ENCODE data around the gene SPI1. TPM values are rescaled to one million over a fixed set of nuclear protein-coding genes. Genes with fewer than 3 reads are reported as not detected.
A peak's percentile ranks its signal among the peaks of the same experiment; 100 is the strongest.

Gene SPI1
- total RNA-seq, 2 donors from 2014 or later: not detected

DNA sequence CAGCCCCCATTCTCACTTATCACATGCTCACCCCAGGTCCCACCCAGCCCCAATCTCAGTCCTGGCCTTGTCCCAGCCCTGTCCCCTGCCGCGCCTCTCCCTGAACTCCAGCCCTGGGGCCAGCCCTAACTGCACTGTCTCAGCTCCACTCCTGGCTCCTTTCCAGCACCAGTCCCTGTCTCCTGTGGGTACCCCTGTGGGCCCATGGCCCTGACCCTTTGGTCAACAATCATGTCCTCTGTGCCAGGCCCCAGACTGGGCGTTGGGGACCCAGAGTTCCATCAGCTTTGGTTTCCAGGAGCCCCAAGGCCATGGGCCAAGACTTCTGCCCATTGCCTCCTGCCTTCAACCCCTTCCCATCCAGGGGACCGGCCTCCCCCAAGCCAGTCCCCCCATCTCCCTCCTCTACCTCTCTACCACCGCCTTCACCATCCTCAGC, 757 bp downstream of the SPI1 start:
- no peak for DNase-seq
- H3K9me3 Mint-ChIP-seq: no peaks in the 10 kb centered on the region
- Histone ChIP-seq H3K36me3 (ENCODE audit: control insufficient read depth, insufficient read depth, low read length) (no peaks in the 10 kb centered on the region), H3K27me3 (ENCODE audit: control insufficient read depth, insufficient read depth, low read length, poor library complexity, severe bottlenecking) (no peaks in the 10 kb centered on the region), H3K4me1 (ENCODE audit: control insufficient read depth, insufficient read depth, low read length) (no peaks in the 10 kb centered on the region), H3K9me3 (ENCODE audit: control insufficient read depth, low read length) (no peaks in the 10 kb centered on the region), H3K4me3 (ENCODE audit: low read length) (no peak overlapping the region), H3K9ac (ENCODE audit: extremely low read depth, low read length, poor library complexity, severe bottlenecking) (no peak overlapping the region), H3K27ac (ENCODE audit: low read depth, low read length) (no peak overlapping the region)
- H3K27me3 Mint-ChIP-seq (ENCODE audit: insufficient read depth): no peaks in the 10 kb centered on the region
- no peaks in the 10 kb centered on the region for H3K36me3 Mint-ChIP-seq (ENCODE audit: low read depth)
- H3K27ac Mint-ChIP-seq: no peak overlapping the region
- H3K4me3 Mint-ChIP-seq: no peak overlapping the region
- WGBS, 2 experiments (ENCODE audit: insufficient coverage in 1 of 2, insufficient read length in 1 of 2): 89 to 100% methylated on average over 3 to 5 of the region's 5 CpGs
- TF ChIP-seq, protein P1, sequence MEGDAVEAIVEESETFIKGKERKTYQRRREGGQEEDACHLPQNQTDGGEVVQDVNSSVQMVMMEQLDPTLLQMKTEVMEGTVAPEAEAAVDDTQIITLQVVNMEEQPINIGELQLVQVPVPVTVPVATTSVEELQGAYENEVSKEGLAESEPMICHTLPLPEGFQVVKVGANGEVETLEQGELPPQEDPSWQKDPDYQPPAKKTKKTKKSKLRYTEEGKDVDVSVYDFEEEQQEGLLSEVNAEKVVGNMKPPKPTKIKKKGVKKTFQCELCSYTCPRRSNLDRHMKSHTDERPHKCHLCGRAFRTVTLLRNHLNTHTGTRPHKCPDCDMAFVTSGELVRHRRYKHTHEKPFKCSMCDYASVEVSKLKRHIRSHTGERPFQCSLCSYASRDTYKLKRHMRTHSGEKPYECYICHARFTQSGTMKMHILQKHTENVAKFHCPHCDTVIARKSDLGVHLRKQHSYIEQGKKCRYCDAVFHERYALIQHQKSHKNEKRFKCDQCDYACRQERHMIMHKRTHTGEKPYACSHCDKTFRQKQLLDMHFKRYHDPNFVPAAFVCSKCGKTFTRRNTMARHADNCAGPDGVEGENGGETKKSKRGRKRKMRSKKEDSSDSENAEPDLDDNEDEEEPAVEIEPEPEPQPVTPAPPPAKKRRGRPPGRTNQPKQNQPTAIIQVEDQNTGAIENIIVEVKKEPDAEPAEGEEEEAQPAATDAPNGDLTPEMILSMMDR (conservative IDR thresholded peaks at IDR 0.05): no peak
- no peaks in the 10 kb centered on the region for H3K4me1 Mint-ChIP-seq

DNA sequence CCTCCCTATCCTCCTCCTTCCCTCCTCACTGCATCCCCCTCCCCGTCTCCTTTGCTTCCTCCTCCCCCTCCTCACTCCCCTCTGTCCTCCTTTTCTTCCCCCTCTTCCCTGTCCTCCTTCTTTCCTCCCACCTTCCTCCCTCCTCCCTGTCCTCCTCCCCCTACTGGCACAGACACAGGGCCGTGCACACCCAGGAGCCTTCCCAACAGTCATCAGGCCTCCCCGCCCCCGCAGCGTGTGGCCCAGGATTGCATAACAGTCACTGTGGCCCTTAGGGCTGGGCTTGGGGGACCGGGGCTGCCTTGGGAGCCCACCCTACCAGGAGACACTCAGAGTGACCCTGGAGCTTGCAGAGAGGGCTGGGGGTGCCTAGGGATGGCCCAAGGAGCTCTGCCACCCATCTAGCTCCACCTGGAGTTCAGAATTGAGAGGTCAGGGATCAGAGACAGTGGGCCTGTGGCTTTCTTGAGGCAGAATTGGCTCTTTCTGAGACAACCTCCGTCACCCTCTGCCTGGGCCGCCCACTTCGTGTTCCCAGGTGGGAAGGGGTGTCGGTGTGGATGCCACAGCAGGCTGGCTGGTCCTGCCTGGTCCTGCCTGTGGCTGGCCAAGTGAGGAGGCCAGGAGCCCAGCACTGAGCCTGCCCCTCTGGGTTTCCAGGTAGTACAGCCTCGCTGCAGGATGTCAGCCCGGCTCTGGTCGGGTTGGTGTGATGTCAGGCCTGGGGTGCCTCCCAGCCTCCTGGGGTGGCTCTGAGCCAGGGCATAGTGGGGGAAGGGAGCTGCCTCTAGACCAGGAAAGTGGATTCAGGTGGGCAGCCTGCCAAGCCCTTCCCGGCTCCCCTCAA, 1.6 kb downstream of the SPI1 start:
- 80 to 87% methylated on average over 3 to 14 of the region's 14 CpGs for WGBS, 2 experiments (ENCODE audit: insufficient coverage in 1 of 2, insufficient read length in 1 of 2)
- H3K27me3 ChIP-seq (ENCODE audit: control insufficient read depth, insufficient read depth, low read length, poor library complexity, severe bottlenecking): no peaks in the 10 kb centered on the region
- no peaks in the 10 kb centered on the region for H3K4me1 ChIP-seq (ENCODE audit: control insufficient read depth, insufficient read depth, low read length)
- Mint-ChIP-seq H3K36me3 (ENCODE audit: low read depth) (no peaks in the 10 kb centered on the region), H3K27ac (no peak overlapping the region), H3K4me3 (no peak overlapping the region), H3K27me3 (ENCODE audit: insufficient read depth) (no peaks in the 10 kb centered on the region), H3K4me1 (no peaks in the 10 kb centered on the region), H3K9me3 (no peaks in the 10 kb centered on the region)
- no peak for DNase-seq
- H3K9ac ChIP-seq (ENCODE audit: extremely low read depth, low read length, poor library complexity, severe bottlenecking): no peak overlapping the region
- H3K9me3 ChIP-seq (ENCODE audit: control insufficient read depth, low read length): no peaks in the 10 kb centered on the region
- H3K4me3 ChIP-seq (ENCODE audit: low read length): no peak overlapping the region
- no peaks in the 10 kb centered on the region for H3K36me3 ChIP-seq (ENCODE audit: control insufficient read depth, insufficient read depth, low read length)
- TF ChIP-seq, protein P1 (conservative IDR thresholded peaks at IDR 0.05): peak; percentile 48
- no peak overlapping the region for H3K27ac ChIP-seq (ENCODE audit: low read depth, low read length)

DNA sequence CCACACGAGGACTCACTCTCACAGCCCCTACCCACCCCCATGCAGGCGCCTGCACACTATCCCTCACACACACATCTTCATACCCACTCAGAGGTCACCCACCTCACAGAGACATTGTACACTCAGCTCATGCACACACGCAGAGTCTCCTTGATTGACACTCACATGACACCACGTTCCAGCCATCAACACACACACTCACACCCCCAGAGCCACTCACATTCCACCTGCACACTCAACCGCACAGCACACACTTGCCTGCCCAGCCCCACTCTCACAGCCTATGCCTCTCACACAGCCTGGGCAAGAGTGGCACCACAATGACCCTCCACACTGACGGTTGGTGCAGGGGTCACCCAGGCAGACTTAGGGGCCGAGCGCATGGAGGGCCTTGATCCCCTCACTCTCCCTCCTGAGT, 2.2 kb downstream of the SPI1 start:
- Mint-ChIP-seq H3K9me3 (no peaks in the 10 kb centered on the region), H3K27ac (no peak overlapping the region), H3K4me3 (no peak overlapping the region), H3K36me3 (ENCODE audit: low read depth) (no peaks in the 10 kb centered on the region), H3K4me1 (no peaks in the 10 kb centered on the region), H3K27me3 (ENCODE audit: insufficient read depth) (no peaks in the 10 kb centered on the region)
- no peak overlapping the region for H3K27ac ChIP-seq (ENCODE audit: low read depth, low read length)
- H3K9me3 ChIP-seq (ENCODE audit: control insufficient read depth, low read length): no peaks in the 10 kb centered on the region
- WGBS, 2 experiments (ENCODE audit: insufficient coverage in 1 of 2, insufficient read length in 1 of 2): 91 to 93% methylated on average over 6 to 8 of the region's 8 CpGs
- H3K36me3 ChIP-seq (ENCODE audit: control insufficient read depth, insufficient read depth, low read length): no peaks in the 10 kb centered on the region
- no peak overlapping the region for H3K4me3 ChIP-seq (ENCODE audit: low read length)
- H3K4me1 ChIP-seq (ENCODE audit: control insufficient read depth, insufficient read depth, low read length): no peaks in the 10 kb centered on the region
- no peaks in the 10 kb centered on the region for H3K27me3 ChIP-seq (ENCODE audit: control insufficient read depth, insufficient read depth, low read length, poor library complexity, severe bottlenecking)
- TF ChIP-seq, protein P1 (conservative IDR thresholded peaks at IDR 0.05): no peak
- H3K9ac ChIP-seq (ENCODE audit: extremely low read depth, low read length, poor library complexity, severe bottlenecking): no peak overlapping the region
- DNase-seq: no peak
